Activated naive CD8-positive, alpha-beta T cell treated with anti-CD3 and anti-CD28 coated beads, Interleukin-2, amount 50 U/mL, for 24 hours (primary cell): ENCODE data around the gene EHBP1.
A peak's percentile ranks its signal among the peaks of the same experiment; 100 is the strongest.
"Not testable (repeated sequence)": the region's sequence is repeated elsewhere in the genome, so short reads cannot be mapped to it uniquely, and the experiment has no call there.

Source experiments
- ATAC-seq: fragments of 150-1000 bp; cut with Tn5 transposase; one replicate; pipeline ENCODE4 v1.10.0; 2021
- DNase-seq: peaks from one replicate; pipeline ENCODE4 v3.0.0; 2021
- H3K27ac Mint-ChIP-seq: one replicate; pipeline ENCODE4 v1.8.0; 2021; ENCODE audit warnings: mild to moderate bottlenecking, mixed read lengths
- H3K27me3 Mint-ChIP-seq: one replicate; pipeline ENCODE4 v1.8.0; 2021; ENCODE audit warnings: mixed read lengths
- H3K36me3 Mint-ChIP-seq: one replicate; pipeline ENCODE4 v1.8.0; 2021; ENCODE audit warnings: low read depth, mixed read lengths
- H3K4me1 Mint-ChIP-seq: one replicate; pipeline ENCODE4 v1.8.0; 2021; ENCODE audit warnings: mixed read lengths
- H3K4me3 Mint-ChIP-seq: one replicate; pipeline ENCODE4 v1.8.0; 2021; ENCODE audit warnings: mild to moderate bottlenecking, moderate library complexity, mixed read lengths
- H3K9me3 Mint-ChIP-seq: one replicate; pipeline ENCODE4 v1.8.0; 2021; ENCODE audit warnings: mixed read lengths

EHBP1 gene

DNA sequence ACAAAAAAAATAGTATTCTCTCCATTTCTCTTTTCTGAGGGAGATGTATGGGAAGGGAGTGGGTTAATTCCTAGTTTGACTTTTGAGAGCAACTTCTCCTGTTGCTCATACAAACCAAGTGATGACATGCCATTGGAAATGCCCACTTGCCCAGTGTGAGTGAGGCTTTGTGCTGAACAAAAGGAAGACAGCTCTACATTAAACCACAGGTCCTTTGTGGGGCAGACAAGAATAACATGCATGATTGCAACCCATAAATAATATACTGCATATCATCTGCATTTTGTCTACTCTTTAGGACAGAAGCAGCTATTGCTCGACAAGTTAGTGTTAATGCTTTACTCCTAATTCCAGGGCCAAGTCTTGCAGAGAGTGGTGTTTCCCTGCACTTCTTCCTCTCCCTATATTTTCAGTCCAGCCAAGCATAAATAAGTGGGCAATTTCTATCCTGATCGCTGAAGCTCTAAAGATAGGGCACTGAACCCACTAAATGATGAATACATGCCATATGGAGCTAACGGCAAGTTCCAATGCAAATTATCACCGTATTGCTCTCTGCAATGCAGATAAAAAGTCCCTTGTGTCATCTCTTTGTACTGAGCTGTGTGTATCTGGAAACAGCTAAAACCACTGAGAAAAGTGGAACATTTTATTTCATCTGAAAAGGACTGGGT, 19.4 kb upstream of the EHBP1 start:
- no peak for DNase-seq
- peaks cover 31% of the 10 kb centered on the region for H3K27me3 Mint-ChIP-seq
- H3K4me3 Mint-ChIP-seq = no peak overlapping the region
- H3K9me3 Mint-ChIP-seq = no peaks in the 10 kb centered on the region
- H3K4me1 Mint-ChIP-seq = no peaks in the 10 kb centered on the region
- no peaks in the 10 kb centered on the region for H3K36me3 Mint-ChIP-seq
- H3K27ac Mint-ChIP-seq = no peak overlapping the region
- ATAC-seq = no peak

DNA sequence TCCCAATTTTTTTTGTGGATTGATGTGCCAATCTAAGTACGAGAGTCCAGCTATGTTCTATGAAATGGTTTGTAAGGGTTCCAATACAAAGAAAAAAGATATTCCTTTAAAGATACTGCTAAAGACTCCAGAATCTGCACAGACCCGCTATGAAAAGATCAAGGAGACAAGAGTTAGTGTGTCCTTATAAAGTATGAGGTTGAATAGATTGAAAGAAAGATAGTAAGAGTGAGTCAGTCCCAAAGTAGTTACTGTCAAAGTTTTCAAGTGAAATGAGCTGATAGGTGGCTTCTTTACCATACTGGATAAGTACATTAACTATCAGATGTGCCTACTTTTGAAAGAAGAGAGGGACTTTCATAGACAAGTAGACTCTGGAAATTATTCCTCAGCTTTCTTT, 17.9 kb upstream of the EHBP1 start:
- H3K27me3 Mint-ChIP-seq = peaks cover 28% of the 10 kb centered on the region
- H3K4me1 Mint-ChIP-seq = no peaks in the 10 kb centered on the region
- ATAC-seq (no peak), DNase-seq (no peak)
- H3K4me3 Mint-ChIP-seq = no peak overlapping the region
- H3K36me3 Mint-ChIP-seq = no peaks in the 10 kb centered on the region
- no peak overlapping the region for H3K27ac Mint-ChIP-seq
- H3K9me3 Mint-ChIP-seq = no peaks in the 10 kb centered on the region

DNA sequence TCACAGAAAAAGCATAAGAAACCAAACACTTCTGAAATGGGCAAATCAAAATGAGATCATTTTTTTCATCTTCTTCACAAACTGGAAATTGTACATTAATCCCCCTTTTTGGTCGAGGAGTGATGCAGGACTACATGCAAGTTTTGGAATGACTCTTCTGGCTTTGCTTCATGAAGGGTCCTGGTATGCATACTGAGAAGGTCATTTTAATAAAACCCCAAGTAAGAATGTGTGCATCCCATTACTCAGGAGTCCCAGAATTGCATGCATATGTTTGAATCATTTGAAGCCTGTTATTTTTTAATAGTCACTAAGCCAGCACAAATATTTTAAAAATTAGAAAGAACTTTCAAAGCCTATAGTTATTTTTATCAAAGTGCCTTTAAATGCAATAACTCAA, 16.7 kb upstream of the EHBP1 start:
- DNase-seq = no peak
- Mint-ChIP-seq H3K9me3 (no peaks in the 10 kb centered on the region), H3K4me1 (no peaks in the 10 kb centered on the region), H3K36me3 (no peaks in the 10 kb centered on the region), H3K4me3 (no peak overlapping the region), H3K27ac (no peak overlapping the region), H3K27me3 (peaks cover 31% of the 10 kb centered on the region)
- ATAC-seq = no peak

DNA sequence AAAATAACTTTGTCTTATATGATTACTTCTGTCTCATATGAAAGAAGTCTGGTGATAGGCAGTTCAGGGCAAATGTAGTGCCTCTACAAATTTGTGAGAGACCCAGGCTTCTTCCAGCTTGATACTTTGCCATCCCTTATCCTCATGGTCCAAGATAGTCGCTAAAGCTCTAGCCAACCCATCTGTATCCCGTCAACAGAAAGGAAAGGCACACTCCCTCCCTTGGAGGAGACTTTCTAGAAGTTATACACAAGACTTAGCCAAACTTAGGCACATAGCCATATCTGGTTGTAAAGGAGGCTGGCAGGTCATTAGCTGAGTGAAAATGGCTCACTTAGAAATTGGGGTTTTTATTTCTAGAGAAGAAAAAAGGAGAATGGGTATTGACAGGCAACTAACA, 14.3 kb upstream of the EHBP1 start:
- no peak overlapping the region for H3K27ac Mint-ChIP-seq
- H3K4me1 Mint-ChIP-seq = no peaks in the 10 kb centered on the region
- H3K4me3 Mint-ChIP-seq = no peak overlapping the region
- no peaks in the 10 kb centered on the region for H3K9me3 Mint-ChIP-seq
- H3K36me3 Mint-ChIP-seq = no peaks in the 10 kb centered on the region
- DNase-seq (no peak), ATAC-seq (no peak)
- H3K27me3 Mint-ChIP-seq = peaks cover 26% of the 10 kb centered on the region

DNA sequence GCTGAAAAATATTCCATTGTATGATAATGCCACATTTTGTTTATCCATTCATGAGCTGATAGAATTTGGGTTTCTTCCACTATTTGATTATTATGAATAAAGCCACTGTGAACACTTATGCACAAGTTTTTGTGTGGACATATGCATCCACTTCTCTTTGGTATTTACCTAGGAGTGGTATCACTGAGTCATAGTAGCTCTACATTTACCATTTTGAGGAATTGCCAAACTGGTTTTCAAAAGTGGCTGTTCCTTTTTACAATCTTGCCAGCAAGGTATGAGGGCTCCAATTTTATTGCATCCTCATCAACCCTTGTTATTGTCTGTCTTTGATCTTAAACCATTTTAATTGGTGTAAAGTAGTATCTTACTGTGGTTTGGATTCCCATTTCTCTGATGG, 13.3 kb upstream of the EHBP1 start:
- Mint-ChIP-seq H3K36me3 (no peaks in the 10 kb centered on the region), H3K4me1 (no peaks in the 10 kb centered on the region), H3K4me3 (no peak overlapping the region), H3K27ac (no peak overlapping the region), H3K9me3 (no peaks in the 10 kb centered on the region), H3K27me3 (peaks cover 21% of the 10 kb centered on the region)
- DNase-seq (no peak), ATAC-seq (no peak)

DNA sequence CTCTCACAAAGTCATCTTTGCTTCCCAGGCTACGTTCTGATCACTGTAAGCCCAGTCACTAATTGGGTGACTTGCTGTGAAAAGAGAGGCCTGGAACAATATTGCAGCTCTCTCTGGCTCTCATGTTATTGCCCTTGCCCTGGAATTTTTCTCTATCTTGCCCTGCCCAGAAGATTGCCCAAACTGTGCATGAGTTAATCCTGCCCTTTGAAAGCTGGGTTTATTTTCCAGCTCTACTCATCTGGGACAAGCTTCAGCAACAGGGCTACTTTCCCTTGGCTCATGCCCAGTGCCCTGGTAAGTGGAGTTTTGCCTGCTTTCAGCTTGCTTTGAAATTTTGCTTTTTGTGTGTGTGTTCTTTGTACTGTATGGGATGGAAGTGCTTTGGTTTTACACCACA, 6.9 kb upstream of the EHBP1 start:
- no peak for ATAC-seq
- H3K4me1 Mint-ChIP-seq = no peaks in the 10 kb centered on the region
- no peaks in the 10 kb centered on the region for H3K9me3 Mint-ChIP-seq
- DNase-seq = no peak
- H3K27ac Mint-ChIP-seq = no peak overlapping the region
- H3K27me3 Mint-ChIP-seq = peaks cover 9% of the 10 kb centered on the region
- H3K4me3 Mint-ChIP-seq = no peak overlapping the region
- no peaks in the 10 kb centered on the region for H3K36me3 Mint-ChIP-seq

DNA sequence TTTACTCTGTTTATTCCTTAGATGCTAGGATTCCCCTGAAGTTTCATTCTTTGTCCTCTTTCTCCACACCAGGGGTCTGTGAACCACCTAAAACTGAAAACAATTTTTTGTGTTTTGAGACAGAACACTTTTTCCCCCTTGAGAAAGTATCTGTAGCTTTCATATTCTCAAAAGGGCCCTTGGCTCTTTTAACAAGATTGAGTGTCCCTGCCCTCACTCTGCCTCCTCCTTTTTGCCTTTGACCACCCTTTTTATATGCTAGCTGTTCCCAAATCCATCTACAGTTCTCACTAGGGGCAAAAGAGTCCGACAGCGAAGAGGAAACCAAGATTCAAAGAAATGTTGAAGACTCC, 883 bp upstream of the EHBP1 start:
- Mint-ChIP-seq H3K36me3 (peaks cover 10% of the 10 kb centered on the region), H3K9me3 (no peaks in the 10 kb centered on the region), H3K27me3 (no peaks in the 10 kb centered on the region), H3K4me1 (peaks cover 32% of the 10 kb centered on the region), H3K4me3 (peak overlapping the region; percentile 85), H3K27ac (peak overlapping the region; percentile 57)
- ATAC-seq = no peak
- no peak for DNase-seq

DNA sequence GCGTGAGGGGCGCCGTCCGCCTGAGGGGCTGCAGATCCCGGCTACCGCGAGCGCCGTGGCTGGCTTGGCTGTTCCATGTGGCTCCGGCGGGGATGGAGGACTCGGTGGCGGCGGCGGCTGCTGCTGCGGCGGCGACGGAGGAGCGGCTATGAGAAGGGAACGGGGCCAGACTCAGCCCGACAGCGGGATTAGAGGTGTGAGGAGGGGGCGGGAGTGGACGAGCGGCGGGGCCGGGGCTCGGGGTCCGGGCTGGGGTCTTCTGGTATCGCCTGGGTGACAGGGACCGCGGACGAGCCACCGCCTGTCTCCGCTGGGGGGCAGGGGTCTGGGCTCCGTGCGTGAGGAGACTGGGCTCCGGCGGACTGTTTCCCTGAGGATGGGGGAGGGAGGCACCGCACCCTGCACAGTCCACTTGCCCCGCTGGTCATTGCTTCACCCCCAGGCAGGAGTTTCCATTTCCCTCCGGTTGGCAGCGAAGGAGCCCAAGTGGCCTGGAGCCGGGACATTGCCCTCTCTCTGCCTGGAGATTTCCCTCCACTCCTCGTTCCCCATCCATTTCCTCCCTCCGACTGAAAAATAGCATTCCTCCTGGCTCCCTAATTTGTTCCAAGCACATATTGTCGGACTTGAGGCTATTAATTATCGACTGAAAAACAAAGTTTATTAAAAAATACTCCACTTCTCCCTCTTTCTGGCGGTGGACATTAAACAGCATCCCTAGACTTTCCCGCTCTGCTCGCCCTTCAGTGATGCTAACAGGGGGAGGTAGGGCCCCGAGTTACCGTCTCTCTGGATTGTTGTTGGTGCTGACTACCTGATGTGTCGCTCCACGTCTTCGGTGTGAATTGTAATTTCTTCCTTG, 577 bp downstream of the EHBP1 start:
- peak; percentile 40 for DNase-seq
- Mint-ChIP-seq H3K9me3 (no peaks in the 10 kb centered on the region), H3K4me3 (peak overlapping the region; percentile 85), H3K4me1 (peaks cover 32% of the 10 kb centered on the region), H3K27me3 (no peaks in the 10 kb centered on the region), H3K36me3 (peaks cover 15% of the 10 kb centered on the region), H3K27ac (peak overlapping the region; percentile 74)
- no peak for ATAC-seq

DNA sequence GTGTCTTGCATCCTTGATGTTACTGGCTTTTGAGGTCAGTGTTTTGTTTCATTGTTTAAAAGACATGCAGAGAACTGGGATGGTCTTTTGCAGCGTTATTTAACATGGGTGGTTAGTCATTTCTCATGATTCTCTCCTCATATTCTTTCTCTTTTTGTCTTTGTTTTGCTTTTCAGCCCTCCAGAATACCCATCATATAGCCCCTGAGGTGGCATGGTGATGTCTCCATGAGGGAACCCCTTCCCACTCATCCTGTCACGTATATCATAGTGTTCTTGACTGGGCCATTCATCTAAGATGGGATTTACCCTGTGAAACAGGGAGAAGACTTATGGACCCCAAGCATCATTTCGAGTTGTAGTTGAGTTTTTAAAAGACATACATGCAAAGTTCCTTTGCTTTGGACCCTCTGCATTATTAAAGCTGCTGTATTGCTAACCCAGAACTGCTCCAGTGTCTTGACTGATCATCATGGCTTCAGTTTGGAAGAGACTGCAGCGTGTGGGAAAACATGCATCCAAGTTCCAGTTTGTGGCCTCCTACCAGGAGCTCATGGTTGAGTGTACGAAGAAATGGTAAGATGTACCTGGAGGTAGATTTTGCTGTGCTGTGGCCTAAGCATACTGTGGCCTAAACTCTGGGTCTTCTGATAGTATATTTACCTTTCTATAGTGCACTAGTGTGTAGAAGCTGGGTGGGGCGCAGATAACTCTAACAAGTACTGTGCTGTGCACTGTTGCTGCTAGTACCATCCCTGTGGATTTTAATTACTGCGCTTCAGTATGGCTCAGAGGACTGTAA, 1.4 kb downstream of the EHBP1 start:
- Mint-ChIP-seq H3K27me3 (no peaks in the 10 kb centered on the region), H3K27ac (peak overlapping the region; percentile 74), H3K4me1 (peaks cover 32% of the 10 kb centered on the region), H3K9me3 (no peaks in the 10 kb centered on the region), H3K36me3 (peaks cover 15% of the 10 kb centered on the region), H3K4me3 (peak overlapping the region; percentile 85)
- DNase-seq (no peak), ATAC-seq (no peak)

DNA sequence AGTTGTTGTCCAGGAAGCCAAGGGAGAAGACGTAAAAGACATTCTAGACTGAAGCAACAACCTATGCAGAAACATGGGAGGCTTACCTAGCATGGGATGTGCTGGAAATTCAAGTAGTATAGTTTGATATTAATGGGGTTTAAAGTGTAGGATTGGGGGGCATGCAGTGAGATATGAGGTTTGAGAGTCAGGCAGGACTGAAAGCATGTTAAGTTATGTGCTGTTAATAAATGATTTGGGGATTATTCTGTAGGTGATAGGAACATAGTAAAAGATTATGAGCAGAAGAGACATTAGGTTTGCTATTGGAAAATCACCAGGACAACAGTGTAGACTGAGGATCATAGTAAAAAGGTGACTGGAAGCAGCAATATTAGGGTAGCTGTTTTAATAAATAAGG, 3.2 kb downstream of the EHBP1 start:
- Mint-ChIP-seq H3K27ac (no peak overlapping the region), H3K36me3 (peaks cover 15% of the 10 kb centered on the region), H3K27me3 (no peaks in the 10 kb centered on the region), H3K4me1 (peaks cover 32% of the 10 kb centered on the region), H3K9me3 (no peaks in the 10 kb centered on the region), H3K4me3 (no peak overlapping the region)
- DNase-seq (no peak), ATAC-seq (no peak)

DNA sequence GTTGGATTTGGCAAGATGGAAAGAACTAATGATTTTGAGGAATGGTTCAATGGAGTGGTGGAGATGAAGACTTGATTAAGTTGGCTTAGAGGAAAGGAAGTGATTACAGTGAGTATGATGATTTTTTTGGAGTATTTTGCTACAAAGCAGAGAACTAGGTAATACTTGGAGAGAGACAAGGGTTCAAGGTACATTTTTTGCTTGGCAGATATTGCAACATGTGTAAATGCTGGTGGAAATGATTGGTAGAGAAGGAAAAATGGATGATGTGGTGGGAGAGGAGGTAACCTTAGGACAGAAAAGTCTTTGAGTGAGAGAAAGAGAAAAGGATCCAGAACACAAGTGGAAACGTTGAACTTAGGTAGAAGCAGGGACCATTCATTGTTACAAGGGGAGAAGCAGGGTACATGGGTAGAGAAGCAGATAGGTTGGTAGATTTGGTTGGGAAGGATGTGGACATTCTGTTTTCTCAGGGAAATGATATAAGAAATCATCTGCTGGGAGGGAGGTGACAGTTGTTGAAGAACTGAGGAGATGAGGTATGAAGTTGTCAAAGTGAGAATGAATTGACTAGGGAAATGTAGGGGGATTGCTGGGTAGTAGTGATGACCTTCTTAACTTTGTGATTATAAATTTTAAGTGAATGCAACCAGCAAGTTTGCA, 6.5 kb downstream of the EHBP1 start:
- Mint-ChIP-seq H3K36me3 (peaks cover 28% of the 10 kb centered on the region), H3K27ac (no peak overlapping the region), H3K9me3 (no peaks in the 10 kb centered on the region), H3K4me1 (peaks cover 16% of the 10 kb centered on the region), H3K27me3 (no peaks in the 10 kb centered on the region), H3K4me3 (no peak overlapping the region)
- DNase-seq = no peak
- ATAC-seq = no peak

DNA sequence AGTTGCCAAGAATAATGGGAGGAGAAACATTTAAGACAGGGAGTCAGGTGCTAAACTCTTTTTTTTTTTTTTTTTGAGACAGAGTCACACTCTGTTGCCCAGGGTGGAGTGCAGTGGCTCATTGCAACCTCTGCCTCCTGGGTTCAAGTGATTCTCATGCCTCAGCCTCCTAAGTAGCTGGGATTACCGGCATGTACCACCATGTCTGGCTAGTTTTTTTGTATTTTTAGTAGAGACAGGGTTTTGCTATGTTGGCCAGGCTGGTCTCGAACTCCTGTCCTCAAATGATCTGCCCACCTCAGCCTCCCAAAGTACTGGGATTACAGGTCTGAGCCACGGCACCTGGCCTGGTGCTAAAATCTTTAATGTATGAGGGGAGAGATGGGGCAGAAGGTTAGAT, 7.7 kb downstream of the EHBP1 start:
- not testable (repeated sequence) for H3K27ac Mint-ChIP-seq

DNA sequence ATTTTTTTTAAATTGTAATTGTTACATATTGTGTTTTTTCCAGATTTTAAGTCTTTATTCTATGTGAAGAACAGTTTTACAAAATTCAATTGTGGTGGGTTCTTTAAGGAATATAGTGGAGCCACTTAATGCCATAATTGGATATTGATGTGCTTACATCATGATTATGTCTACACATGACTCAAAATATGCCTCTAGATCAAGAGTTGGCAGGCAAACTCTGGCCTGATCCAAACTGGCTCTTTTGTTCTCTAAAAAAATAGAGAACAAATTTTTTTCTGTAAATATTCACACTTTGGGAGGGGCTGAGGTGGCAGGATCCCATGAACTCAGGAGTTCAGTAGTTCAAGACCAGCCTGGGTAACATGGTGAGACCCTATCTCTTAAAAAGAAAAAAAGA, 8.3 kb downstream of the EHBP1 start:
- Mint-ChIP-seq H3K9me3 (no peaks in the 10 kb centered on the region), H3K27me3 (no peaks in the 10 kb centered on the region), H3K4me3 (no peak overlapping the region), H3K36me3 (peaks cover 25% of the 10 kb centered on the region), H3K4me1 (peaks cover 3% of the 10 kb centered on the region), H3K27ac (no peak overlapping the region)
- ATAC-seq = no peak
- DNase-seq = no peak

More for the DNA sequence above, 7.7 kb downstream of the EHBP1 start:
- H3K36me3 Mint-ChIP-seq = peaks cover 29% of the 10 kb centered on the region
- not testable (repeated sequence) for DNase-seq, H3K9me3 Mint-ChIP-seq, H3K4me3 Mint-ChIP-seq, H3K27me3 Mint-ChIP-seq, H3K4me1 Mint-ChIP-seq, ATAC-seq

DNA sequence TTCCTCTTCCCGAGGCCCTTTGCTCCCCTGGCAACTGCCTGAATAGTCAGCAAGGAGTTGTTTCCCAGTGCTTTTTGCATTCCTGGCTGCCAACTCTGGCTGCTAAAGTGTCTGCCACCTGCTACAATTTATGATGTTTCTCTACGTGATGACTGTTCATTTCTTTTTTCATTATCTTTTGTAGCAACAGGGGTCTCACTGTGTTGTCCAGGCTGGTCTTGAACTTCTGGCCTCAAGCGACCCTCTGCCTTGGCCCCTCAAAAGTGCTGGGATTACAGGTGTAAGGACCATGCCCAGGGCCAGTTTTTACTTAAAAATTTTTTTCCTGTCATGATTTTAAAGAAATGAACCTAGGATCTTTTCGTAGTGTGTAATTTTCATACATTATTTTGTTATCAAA, 11.3 kb downstream of the EHBP1 start:
- no peaks in the 10 kb centered on the region for H3K27me3 Mint-ChIP-seq
- ATAC-seq = no peak

More for the DNA sequence above, 11.3 kb downstream of the EHBP1 start:
- H3K27ac Mint-ChIP-seq = no peak overlapping the region
- peaks cover 7% of the 10 kb centered on the region for H3K4me1 Mint-ChIP-seq
- DNase-seq = no peak
- peaks cover 4% of the 10 kb centered on the region for H3K9me3 Mint-ChIP-seq
- peaks cover 25% of the 10 kb centered on the region for H3K36me3 Mint-ChIP-seq
- H3K4me3 Mint-ChIP-seq = no peak overlapping the region
